Activated naive CD4-positive, alpha-beta T cell treated with anti-CD3 and anti-CD28 coated beads, Interleukin-2, amount 10 ng/mL, durations not matched to agents 7 days and 5 days (primary cell): ENCODE results near the gene ARMC2.
A peak's percentile ranks its signal among the peaks of the same experiment; 100 is the strongest.
"Not testable (repeated sequence)": the region's sequence is repeated elsewhere in the genome, so short reads cannot be mapped to it uniquely, and the experiment has no call there.

Experiments
- CTCF ChIA-PET: fragments of 350-600 bp; sonication (Branson Sonifier 250); formaldehyde crosslinking; loops from one replicate; lab custom pipeline; 2021; ENCODE audit warnings: antibody characterized with exemption; lab: Charles Lee
- DNase-seq: peaks from one replicate; pipeline ENCODE4 v3.0.0-alpha.2; 2020
- H3K27ac Mint-ChIP-seq: one replicate; pipeline ENCODE4 v1.8.0; 2021; ENCODE audit warnings: mild to moderate bottlenecking, moderate library complexity, mixed read lengths
- H3K27me3 Mint-ChIP-seq: one replicate; pipeline ENCODE4 v1.8.0; 2021; ENCODE audit warnings: mild to moderate bottlenecking, mixed read lengths
- H3K36me3 Mint-ChIP-seq: one replicate; pipeline ENCODE4 v1.8.0; 2021; ENCODE audit warnings: mixed read lengths
- H3K4me1 Mint-ChIP-seq: one replicate; pipeline ENCODE4 v1.8.0; 2021; ENCODE audit warnings: mixed read lengths
- H3K4me3 Mint-ChIP-seq: one replicate; pipeline ENCODE4 v1.8.0; 2021; ENCODE audit warnings: mild to moderate bottlenecking, moderate library complexity, mixed read lengths
- H3K9me3 Mint-ChIP-seq: one replicate; pipeline ENCODE4 v1.8.0; 2021; ENCODE audit warnings: mixed read lengths

Gene ARMC2

GRCh38 chr6:108810057-108810643, 38.1 kb upstream of the ARMC2 start:
- Mint-ChIP-seq H3K4me1 (peaks cover 7% of the 10 kb centered on the region), H3K4me3 (no peak overlapping the region), H3K27ac (no peak overlapping the region), H3K27me3 (peaks cover 15% of the 10 kb centered on the region), H3K9me3 (peaks cover 2% of the 10 kb centered on the region), H3K36me3 (no peaks in the 10 kb centered on the region)
- CTCF ChIA-PET: interaction anchor here (0.6 kb wide), 1 partner anchor 13 kb away, joined by 3 read pairs; no protein-coding TSS in a partner anchor
- DNase-seq: no peak

DNA sequence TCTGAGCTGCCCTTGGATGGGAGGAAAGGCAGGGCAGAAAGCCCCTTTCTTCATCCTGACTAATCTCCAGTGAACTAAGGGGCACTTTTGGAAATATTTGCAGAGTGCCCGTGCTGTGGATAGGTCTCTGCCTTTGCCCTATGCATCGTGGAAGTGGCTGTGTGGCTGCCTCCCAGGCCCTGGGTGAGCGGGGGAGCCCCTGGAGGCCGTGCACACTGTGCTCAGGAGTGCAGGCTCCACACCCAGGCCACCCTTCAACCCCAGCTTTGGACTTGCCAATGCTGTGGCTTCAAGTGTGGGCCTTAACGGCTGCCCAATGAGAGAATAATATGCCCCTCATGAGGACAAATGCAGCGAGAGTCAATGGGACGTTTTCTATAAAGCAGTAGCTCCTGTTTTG, 36.7 kb upstream of the ARMC2 start:
- no peak for DNase-seq
- peaks cover 5% of the 10 kb centered on the region for H3K9me3 Mint-ChIP-seq
- no peaks in the 10 kb centered on the region for H3K4me1 Mint-ChIP-seq
- peaks cover 14% of the 10 kb centered on the region for H3K27me3 Mint-ChIP-seq
- no peak overlapping the region for H3K4me3 Mint-ChIP-seq
- H3K27ac Mint-ChIP-seq: no peak overlapping the region
- CTCF ChIA-PET: no interaction called here
- no peaks in the 10 kb centered on the region for H3K36me3 Mint-ChIP-seq

GRCh38 chr6:108813218-108813617, 35.0 kb upstream of the ARMC2 start:
- CTCF ChIA-PET, H3K4me1 Mint-ChIP-seq, H3K27ac Mint-ChIP-seq, DNase-seq, H3K4me3 Mint-ChIP-seq, H3K36me3 Mint-ChIP-seq: not testable (repeated sequence)
- H3K9me3 Mint-ChIP-seq: peaks cover 19% of the 10 kb centered on the region
- peaks cover 14% of the 10 kb centered on the region for H3K27me3 Mint-ChIP-seq

DNA sequence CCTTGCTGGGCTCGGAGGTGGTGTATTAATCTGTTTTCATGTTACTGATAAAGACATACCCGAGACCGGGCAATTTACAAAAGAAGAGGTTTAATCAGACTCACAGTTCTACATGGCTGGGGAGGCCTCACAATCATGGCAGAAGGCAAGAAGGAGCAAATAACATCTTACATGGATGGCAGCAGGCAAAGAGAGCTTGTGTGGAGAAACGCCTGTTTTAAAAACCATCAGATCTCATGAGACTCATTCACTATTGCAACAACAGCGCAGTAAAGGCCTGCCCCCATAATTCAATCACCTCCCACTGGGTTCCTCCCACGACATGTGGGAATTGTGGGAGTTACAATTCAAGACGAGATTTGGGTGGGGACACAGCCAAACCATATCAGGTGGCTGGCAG, 30.9 kb upstream of the ARMC2 start:
- H3K27me3 Mint-ChIP-seq: peaks cover 17% of the 10 kb centered on the region
- H3K9me3 Mint-ChIP-seq: peaks cover 23% of the 10 kb centered on the region
- CTCF ChIA-PET, H3K4me3 Mint-ChIP-seq, H3K4me1 Mint-ChIP-seq, H3K36me3 Mint-ChIP-seq, DNase-seq, H3K27ac Mint-ChIP-seq: not testable (repeated sequence)

DNA sequence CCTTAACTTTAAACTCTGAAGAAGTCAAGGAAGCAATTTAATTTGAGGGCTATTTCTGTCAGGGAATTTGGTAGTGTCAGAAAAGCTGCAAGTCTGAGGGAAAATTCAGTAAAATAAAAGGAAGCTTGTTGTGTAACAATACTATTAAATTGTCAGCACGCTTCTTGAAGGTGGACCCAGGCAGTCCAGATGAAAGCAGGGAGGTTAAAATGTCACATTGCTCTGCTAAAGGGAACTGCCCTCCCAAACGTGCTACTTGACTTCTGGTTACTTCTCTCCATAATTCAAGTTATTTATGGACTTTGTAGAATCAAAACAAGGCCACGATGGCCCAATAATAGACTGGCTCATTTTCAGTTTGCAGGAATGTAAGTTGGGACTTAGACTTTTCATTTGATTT, 28.2 kb upstream of the ARMC2 start:
- H3K36me3 Mint-ChIP-seq: no peaks in the 10 kb centered on the region
- no peak for DNase-seq
- H3K9me3 Mint-ChIP-seq: peaks cover 23% of the 10 kb centered on the region
- CTCF ChIA-PET: interaction anchor here (0.9 kb wide), 1 partner anchor 16 kb away, joined by 3 read pairs; no protein-coding TSS in a partner anchor
- H3K27me3 Mint-ChIP-seq: peaks cover 26% of the 10 kb centered on the region
- H3K4me1 Mint-ChIP-seq: no peaks in the 10 kb centered on the region
- no peak overlapping the region for H3K4me3 Mint-ChIP-seq
- H3K27ac Mint-ChIP-seq: no peak overlapping the region

- H3K36me3 Mint-ChIP-seq: no peaks in the 10 kb centered on the region
- CTCF ChIA-PET: interaction anchor here (0.8 to 1.3 kb wide), 2 partner anchors 14 to 34 kb away, joined by 3 read pairs; no protein-coding TSS in a partner anchor
- no peaks in the 10 kb centered on the region for H3K4me1 Mint-ChIP-seq
- no peak overlapping the region for H3K27ac Mint-ChIP-seq
- peaks cover 20% of the 10 kb centered on the region for H3K27me3 Mint-ChIP-seq
- H3K9me3 Mint-ChIP-seq: peaks cover 20% of the 10 kb centered on the region
- H3K4me3 Mint-ChIP-seq: no peak overlapping the region
- no peak for DNase-seq
Measured at GRCh38 chr6:108822401-108822800, 25.8 kb upstream of the ARMC2 start.

DNA sequence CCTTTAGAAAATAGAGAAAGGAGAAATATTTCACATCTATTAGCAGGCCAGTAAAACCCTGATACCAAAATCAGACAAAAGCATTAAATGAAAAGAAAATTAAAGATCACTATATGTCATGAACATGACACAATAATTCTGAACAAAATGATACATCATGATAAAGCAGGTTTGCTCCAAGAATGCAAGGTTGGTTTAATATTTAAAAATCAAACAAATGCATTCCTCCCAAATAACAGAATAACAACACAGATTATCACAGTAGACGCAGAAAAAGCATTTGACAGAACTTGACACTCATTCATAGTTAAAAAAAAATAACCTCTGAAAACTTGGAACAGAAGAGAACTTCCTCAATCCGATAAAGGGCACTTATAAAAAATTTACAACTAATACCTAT, 22.9 kb upstream of the ARMC2 start:
- Mint-ChIP-seq H3K27me3 (peaks cover 16% of the 10 kb centered on the region), H3K27ac (no peak overlapping the region), H3K4me1 (no peaks in the 10 kb centered on the region), H3K9me3 (peaks cover 9% of the 10 kb centered on the region), H3K36me3 (no peaks in the 10 kb centered on the region), H3K4me3 (no peak overlapping the region)
- no peak for DNase-seq
- CTCF ChIA-PET: no interaction called here

GRCh38 chr6:108831104-108831503, 17.1 kb upstream of the ARMC2 start:
- DNase-seq: no peak
- Mint-ChIP-seq H3K4me3 (no peak overlapping the region), H3K27ac (no peak overlapping the region), H3K4me1 (peaks cover 4% of the 10 kb centered on the region), H3K36me3 (no peaks in the 10 kb centered on the region), H3K27me3 (peaks cover 14% of the 10 kb centered on the region), H3K9me3 (peaks cover 3% of the 10 kb centered on the region)
- CTCF ChIA-PET: no interaction called here

- no peak for DNase-seq
- no peak overlapping the region for H3K4me3 Mint-ChIP-seq
- no peak overlapping the region for H3K27ac Mint-ChIP-seq
- H3K27me3 Mint-ChIP-seq: peaks cover 20% of the 10 kb centered on the region
- H3K36me3 Mint-ChIP-seq: no peaks in the 10 kb centered on the region
- CTCF ChIA-PET: interaction anchor here (0.6 to 1.7 kb wide), 6 partner anchors 35 to 291 kb away, joined by 3 to 6 read pairs (median 5); no protein-coding TSS in a partner anchor
- peaks cover 18% of the 10 kb centered on the region for H3K4me1 Mint-ChIP-seq
- H3K9me3 Mint-ChIP-seq: no peaks in the 10 kb centered on the region
Measured at GRCh38 chr6:108832738-108833137, 15.5 kb upstream of the ARMC2 start.

- Mint-ChIP-seq H3K27ac (no peak overlapping the region), H3K36me3 (no peaks in the 10 kb centered on the region), H3K4me3 (no peak overlapping the region), H3K27me3 (peaks cover 40% of the 10 kb centered on the region), H3K4me1 (peaks cover 29% of the 10 kb centered on the region), H3K9me3 (no peaks in the 10 kb centered on the region)
- CTCF ChIA-PET: interaction anchor here (0.6 to 2.2 kb wide), 25 partner anchors 10 to 293 kb away, joined by 3 to 18 read pairs (median 4); partner anchors contain the start of gene ARMC2
- DNase-seq: peak; percentile 91
Measured at GRCh38 chr6:108835218-108835850, 12.9 kb upstream of the ARMC2 start.

DNA sequence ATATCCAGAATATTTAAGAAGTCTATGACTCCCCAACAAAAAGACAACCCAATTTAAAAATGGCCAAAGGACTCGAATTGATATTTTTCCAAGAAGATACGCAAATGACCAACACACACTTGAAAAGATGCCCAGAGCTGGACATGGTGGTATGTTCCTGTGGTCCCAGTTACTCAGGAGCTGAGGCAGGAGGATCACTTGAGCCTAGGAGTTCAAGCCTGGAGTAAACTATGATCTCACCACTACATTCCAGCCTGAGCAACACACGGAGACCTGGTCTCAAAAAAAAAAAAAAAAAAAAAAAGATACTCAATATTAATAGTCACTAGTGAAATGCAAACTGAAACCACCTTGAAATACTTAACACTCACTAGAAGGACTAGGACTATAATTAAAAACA, 12.2 kb upstream of the ARMC2 start:
- H3K27me3 Mint-ChIP-seq: peaks cover 40% of the 10 kb centered on the region
- no peaks in the 10 kb centered on the region for H3K9me3 Mint-ChIP-seq
- H3K4me1 Mint-ChIP-seq: peaks cover 29% of the 10 kb centered on the region
- CTCF ChIA-PET: interaction anchor here (0.6 to 2.2 kb wide), 26 partner anchors 10 to 599 kb away, joined by 3 to 18 read pairs (median 4); partner anchors contain the start of gene ARMC2
- no peak overlapping the region for H3K4me3 Mint-ChIP-seq
- DNase-seq: no peak
- no peaks in the 10 kb centered on the region for H3K36me3 Mint-ChIP-seq
- no peak overlapping the region for H3K27ac Mint-ChIP-seq

GRCh38 chr6:108837236-108837971, 10.8 kb upstream of the ARMC2 start:
- Mint-ChIP-seq H3K36me3 (no peaks in the 10 kb centered on the region), H3K27ac (no peak overlapping the region), H3K27me3 (peaks cover 48% of the 10 kb centered on the region), H3K4me1 (peaks cover 29% of the 10 kb centered on the region), H3K9me3 (no peaks in the 10 kb centered on the region), H3K4me3 (no peak overlapping the region)
- no peak for DNase-seq
- CTCF ChIA-PET: interaction anchor here (0.8 to 2.6 kb wide), 7 partner anchors 9 to 295 kb away, joined by 3 to 6 read pairs (median 4); partner anchors contain the start of gene ARMC2

DNA sequence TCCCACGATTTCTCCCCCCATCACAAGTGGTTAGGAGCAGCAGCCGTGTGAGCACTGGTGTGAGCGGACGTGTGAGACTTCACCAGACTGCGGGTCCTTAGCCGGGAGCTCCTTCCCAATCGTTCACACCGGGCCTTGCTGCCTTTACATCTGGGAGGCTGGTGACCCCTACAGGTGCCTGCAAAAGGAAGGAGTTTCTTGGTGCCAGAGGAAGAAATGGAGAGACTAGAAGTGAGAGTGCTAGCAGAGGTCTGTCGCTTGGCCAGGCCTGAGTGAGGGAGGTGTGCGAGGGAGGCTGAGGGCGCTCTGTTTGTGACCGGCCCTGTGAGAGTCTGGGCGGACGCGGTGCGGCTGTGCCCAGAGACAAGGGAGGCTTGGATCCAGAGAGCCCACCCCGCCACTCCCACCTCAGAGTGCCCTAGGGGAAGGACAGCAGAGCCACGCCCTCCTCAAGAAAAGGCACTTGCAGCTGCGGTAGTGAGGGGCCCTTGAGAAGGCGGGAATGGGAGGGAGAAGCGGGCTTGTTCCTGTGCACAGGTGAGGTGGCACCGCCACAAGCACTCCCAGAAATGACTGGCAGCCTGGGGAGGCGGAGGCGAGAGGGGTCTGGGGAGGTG, 10.0 kb upstream of the ARMC2 start:
- H3K27ac Mint-ChIP-seq: no peak overlapping the region
- H3K36me3 Mint-ChIP-seq: no peaks in the 10 kb centered on the region
- CTCF ChIA-PET: interaction anchor here (0.7 to 2.6 kb wide), 8 partner anchors 8 to 296 kb away, joined by 3 to 6 read pairs (median 3); partner anchors contain the start of gene ARMC2
- H3K4me1 Mint-ChIP-seq: peaks cover 29% of the 10 kb centered on the region
- no peak for DNase-seq
- H3K27me3 Mint-ChIP-seq: peaks cover 50% of the 10 kb centered on the region
- H3K9me3 Mint-ChIP-seq: no peaks in the 10 kb centered on the region
- H3K4me3 Mint-ChIP-seq: no peak overlapping the region
